ENCODE measurements around the gene ZNF574.

The ZNF574 gene

GRCh38 chr19:42124386-42124901 lies 48.5 kb downstream of the ZNF574 start:
- no peak for DNase-seq (ENCODE audit: low read depth)

DNA sequence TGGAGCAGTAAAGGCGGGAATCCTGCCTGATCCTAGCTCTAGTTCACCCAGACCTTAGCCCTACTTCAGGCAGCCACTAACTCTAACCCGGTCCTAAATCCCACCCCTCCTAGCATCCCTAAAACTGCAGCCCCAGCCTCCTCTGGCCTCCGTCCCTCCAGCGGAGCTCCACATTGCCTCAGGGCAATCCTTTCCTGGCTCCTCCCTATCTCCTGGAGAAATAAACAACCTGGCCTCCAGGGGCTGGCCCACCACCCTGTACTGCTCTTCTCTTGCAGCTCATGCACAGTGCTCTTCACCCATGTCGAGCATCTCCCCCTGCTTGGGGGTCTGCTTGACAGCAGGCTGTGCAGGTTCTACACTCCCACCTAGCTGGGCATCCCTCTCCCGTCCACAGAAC lies 49.6 kb downstream of the ZNF574 start:
- no peak for DNase-seq (ENCODE audit: low read depth)

DNA sequence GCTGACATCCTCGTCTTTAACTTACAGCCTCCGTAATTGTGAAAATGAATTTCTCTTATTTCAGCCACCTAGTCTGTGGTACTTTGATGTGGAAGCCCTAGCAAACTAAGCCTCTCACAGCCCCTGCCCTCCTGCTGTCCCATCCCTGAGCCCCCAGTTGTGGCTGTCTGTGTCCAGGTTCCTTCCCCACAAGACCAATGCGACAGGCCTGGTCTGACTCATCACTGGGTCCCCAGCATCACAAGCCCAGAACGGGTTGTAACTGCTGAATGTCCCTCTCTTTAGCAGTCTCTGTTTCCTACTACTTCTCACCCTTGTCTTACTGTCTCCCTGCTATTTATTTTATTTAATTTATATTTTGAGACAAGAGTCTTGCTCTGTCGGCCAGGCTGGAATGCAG lies 50.6 kb downstream of the ZNF574 start:
- no peak for DNase-seq (ENCODE audit: low read depth)

- peak; percentile 42 for DNase-seq (ENCODE audit: low read depth)
These were observed 53.7 kb downstream of the ZNF574 start for GRCh38 chr19:42129399-42130253.

GRCh38 chr19:42130254-42130573 lies 54.2 kb downstream of the ZNF574 start:
- DNase-seq (ENCODE audit: low read depth), result no peak

Measured in GM04503 (cell line).